ENCODE data around the gene IFITM2. TPM values are rescaled to one million over a fixed set of nuclear protein-coding genes. Genes with fewer than 3 reads are reported as not detected.
"Not testable (repeated sequence)": the region's sequence is repeated elsewhere in the genome, so short reads cannot be mapped to it uniquely, and the experiment has no call there.

The IFITM2 gene
- 486 TPM for polyA plus RNA-seq (2012; ENCODE audit: low read depth, missing spikeins)

DNA sequence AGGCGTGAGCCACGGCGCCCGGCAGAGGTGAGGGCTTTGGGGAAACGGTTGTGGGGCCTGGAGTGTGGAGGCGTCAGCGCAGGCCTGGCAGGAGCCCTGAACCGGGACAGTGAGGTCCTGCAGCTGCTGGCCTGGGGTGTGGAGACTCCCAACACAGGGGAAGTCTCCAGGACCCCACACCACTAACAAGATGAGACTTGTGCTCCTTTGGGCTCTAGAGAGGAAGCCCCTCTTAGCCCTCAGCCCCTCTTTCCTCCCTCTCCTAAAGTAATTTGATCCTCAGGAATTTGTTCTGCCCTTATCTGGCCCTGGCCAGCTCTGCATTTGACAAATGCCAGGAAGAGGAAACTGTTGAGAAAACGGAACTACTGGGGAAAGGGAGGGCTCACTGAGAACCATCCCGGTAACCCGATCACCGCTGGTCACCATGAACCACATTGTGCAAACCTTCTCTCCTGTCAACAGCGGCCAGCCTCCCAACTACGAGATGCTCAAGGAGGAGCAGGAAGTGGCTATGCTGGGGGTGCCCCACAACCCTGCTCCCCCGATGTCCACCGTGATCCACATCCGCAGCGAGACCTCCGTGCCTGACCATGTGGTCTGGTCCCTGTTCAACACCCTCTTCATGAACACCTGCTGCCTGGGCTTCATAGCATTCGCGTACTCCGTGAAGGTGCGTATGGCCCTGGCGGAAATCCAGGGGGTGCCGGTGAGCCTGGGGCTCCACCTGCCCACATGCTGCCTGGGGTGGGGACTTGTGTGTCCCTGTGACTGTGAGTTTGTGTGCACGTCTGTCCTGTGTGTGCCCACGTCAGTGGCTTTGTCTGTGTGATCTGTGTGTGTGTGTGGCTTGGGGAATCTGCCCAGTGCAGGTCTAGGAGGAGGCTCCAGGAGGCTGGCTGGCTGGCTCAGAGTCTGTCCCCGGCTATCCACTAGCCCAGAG, at the start of gene IFITM2:
IFITM2 (plus strand) TSS at position 51 of the 943 bp plus-strand sequence; CDS start at position 428, 377 bp downstream.
- TF ChIP-seq POLR2A (IDR thresholded peaks at IDR 0.05; ENCODE audit: low read depth, low read length): peak; percentile 38; the same call in 1 of the 2 replicates
- DNase-seq (ENCODE audit: insufficient read length, low spot score): not testable (repeated sequence)
- peak; percentile 94 for FAIRE-seq

DNA sequence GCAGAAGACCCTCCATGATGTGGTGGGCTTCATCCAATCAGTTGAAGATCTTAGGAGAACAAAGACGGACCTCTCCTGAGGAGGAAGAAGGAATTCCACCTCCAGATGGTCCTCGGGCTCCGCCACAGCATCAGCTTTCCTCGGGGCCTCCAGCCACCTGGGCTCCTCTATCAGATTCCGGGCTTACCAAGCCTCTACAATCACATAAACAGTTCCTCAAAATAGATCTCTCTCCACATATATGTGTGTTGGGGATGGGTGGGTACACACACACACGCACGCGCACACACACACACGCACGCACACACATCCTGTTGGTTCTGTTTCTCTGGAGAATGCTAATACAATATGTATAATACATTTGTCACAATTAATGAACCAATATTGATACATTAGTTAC, 48.2 kb upstream of the IFITM2 start:
- TF ChIP-seq TAF1 (IDR thresholded peaks at IDR 0.05; ENCODE audit: low read depth, low read length) (no peak), POU2F2 (IDR thresholded peaks at IDR 0.05; ENCODE audit: low read depth, low read length) (no peak), PAX5 (IDR thresholded peaks at IDR 0.05; ENCODE audit: insufficient read depth, low read length, severe bottlenecking) (no peak)
- FAIRE-seq (no peak), DNase-seq (ENCODE audit: insufficient read length, low spot score) (no peak)

GRCh38 chr11:261624-262023, 46.0 kb upstream of the IFITM2 start:
- DNase-seq (ENCODE audit: insufficient read length, low spot score): no peak
- FAIRE-seq: peak; percentile 74
- peak; percentile 70; the same call in 1 of the 2 replicates for TF ChIP-seq POU2F2 (IDR thresholded peaks at IDR 0.05; ENCODE audit: low read depth, low read length)
- no peak for TF ChIP-seq POLR2AphosphoS5 (IDR thresholded peaks at IDR 0.05; ENCODE audit: low read depth, low read length)
- TF ChIP-seq SPI1 (IDR thresholded peaks at IDR 0.05; ENCODE audit: low read depth, low read length): no peak
- TF ChIP-seq POLR2A (IDR thresholded peaks at IDR 0.05; ENCODE audit: low read depth, low read length): no peak

DNA sequence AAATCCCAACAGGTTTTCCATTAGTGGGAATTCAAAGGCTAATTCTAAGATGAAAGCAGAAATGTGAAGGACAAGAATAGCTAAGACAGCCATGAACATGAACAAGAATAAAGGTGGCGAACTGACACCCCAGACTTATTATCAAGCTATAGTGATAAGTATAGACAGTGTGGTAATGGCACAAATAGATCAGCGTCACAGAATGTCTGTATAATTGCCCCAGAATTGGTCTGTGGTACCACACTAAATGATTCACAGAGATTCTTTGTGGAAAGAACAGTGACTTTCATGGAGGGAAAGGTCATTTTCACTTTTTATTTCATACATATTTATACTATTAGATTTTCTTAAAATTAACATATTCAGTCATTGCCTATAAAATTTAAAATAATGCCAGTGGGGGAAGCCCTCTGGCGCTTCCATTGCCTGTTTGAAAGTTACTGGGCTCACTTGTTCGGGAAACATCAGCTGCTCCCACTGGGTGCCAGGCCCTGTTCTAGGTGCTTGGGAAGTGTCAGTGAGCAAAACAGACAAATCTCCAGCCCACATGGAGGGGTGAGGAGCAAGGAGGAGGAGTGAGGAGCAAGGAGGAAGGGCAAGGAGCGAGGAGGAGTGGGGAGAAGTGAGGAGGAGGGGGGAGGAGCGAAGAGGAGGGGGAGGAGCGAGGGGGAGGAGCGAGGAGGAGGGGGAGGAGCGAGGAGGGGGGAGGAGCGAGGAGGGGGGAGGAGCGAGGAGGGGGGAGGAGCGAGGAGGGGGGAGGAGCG, 40.8 kb upstream of the IFITM2 start:
- peak; percentile 68 for FAIRE-seq
- no peak for DNase-seq (ENCODE audit: insufficient read length, low spot score)
- TF ChIP-seq POLR2A (IDR thresholded peaks at IDR 0.05; ENCODE audit: low read depth, low read length) (no peak), SPI1 (IDR thresholded peaks at IDR 0.05; ENCODE audit: low read depth, low read length) (no peak), PAX5 (IDR thresholded peaks at IDR 0.05; ENCODE audit: insufficient read depth, low read length, severe bottlenecking) (no peak), POLR2AphosphoS5 (IDR thresholded peaks at IDR 0.05; ENCODE audit: low read depth, low read length) (no peak), TAF1 (IDR thresholded peaks at IDR 0.05; ENCODE audit: low read depth, low read length) (no peak)

DNA sequence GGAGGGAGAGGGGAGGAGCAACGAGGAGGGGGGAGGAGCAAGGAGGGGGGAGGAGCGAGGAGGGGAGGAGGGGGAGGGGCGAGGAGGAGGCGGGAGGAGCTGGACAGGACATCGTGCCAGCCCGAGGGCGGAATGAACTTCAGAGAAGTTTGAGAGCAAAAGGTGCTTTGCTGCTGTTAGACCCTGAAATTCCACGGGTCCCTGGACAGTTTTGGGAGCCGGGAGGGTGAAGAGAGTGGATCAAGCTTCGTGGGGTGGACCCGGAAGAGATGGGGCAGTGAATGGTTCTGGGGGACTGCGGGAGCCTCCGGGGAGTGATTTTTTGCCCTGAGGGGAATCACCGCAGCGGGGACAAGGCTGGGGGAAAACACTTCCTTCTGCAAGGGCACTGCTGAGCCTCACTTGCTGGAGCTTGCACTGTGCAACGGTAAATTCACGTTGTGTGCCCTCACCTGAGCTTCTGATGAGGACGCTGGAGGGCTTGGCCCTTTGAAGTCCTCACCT, 40.1 kb upstream of the IFITM2 start:
- TF ChIP-seq POLR2A (IDR thresholded peaks at IDR 0.05; ENCODE audit: low read depth, low read length): peak; percentile 81
- TF ChIP-seq PAX5 (IDR thresholded peaks at IDR 0.05; ENCODE audit: insufficient read depth, low read length, severe bottlenecking): no peak
- TF ChIP-seq POU2F2 (IDR thresholded peaks at IDR 0.05; ENCODE audit: low read depth, low read length): 0 out of 2 replicates have a peak, but pooled peaks have one; percentile 6
- peak; percentile 68; the same call in 1 of the 2 replicates for TF ChIP-seq POLR2AphosphoS5 (IDR thresholded peaks at IDR 0.05; ENCODE audit: low read depth, low read length)
- no peak for TF ChIP-seq SPI1 (IDR thresholded peaks at IDR 0.05; ENCODE audit: low read depth, low read length)
- TF ChIP-seq TAF1 (IDR thresholded peaks at IDR 0.05; ENCODE audit: low read depth, low read length): 0 out of 2 replicates have a peak, but pooled peaks have one; percentile 39
- DNase-seq (ENCODE audit: insufficient read length, low spot score) (no peak), FAIRE-seq (no peak)

DNA sequence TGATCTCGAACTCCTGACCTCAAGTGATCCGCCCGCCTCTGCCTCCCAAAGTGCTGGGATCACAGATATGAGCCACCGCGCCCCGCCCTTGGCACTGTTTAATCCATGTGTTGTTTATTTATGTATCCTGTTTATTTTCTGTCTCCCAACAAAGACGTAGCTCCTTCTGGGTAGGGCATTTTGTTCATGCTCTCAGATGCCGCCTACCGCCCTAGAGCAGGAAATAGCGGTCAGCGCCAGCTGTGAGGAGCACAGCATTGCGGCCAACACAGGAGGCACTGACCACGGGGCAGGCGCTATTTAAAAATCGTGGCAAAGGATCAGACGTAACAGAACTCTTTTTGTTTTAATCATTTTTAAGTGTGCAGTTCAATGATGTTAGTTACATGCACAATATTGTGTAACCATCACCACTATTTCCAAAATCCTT, 38.9 kb upstream of the IFITM2 start:
- TF ChIP-seq POLR2AphosphoS5 (IDR thresholded peaks at IDR 0.05; ENCODE audit: low read depth, low read length): 0 out of 2 replicates have a peak, but pooled peaks have one; percentile 13
- not testable (repeated sequence) for DNase-seq (ENCODE audit: insufficient read length, low spot score); FAIRE-seq

GRCh38 chr11:269146-269890, 38.3 kb upstream of the IFITM2 start:
- TF ChIP-seq PAX5 (IDR thresholded peaks at IDR 0.05; ENCODE audit: insufficient read depth, low read length, severe bottlenecking) (no peak), POLR2A (IDR thresholded peaks at IDR 0.05; ENCODE audit: low read depth, low read length) (no peak; the same call in 1 of the 2 replicates), POU2F2 (IDR thresholded peaks at IDR 0.05; ENCODE audit: low read depth, low read length) (peak; percentile 55; the same call in 1 of the 2 replicates), POLR2AphosphoS5 (IDR thresholded peaks at IDR 0.05; ENCODE audit: low read depth, low read length) (0 out of 2 replicates have a peak, but pooled peaks have one; percentile 46), SPI1 (IDR thresholded peaks at IDR 0.05; ENCODE audit: low read depth, low read length) (peak; percentile 100), TAF1 (IDR thresholded peaks at IDR 0.05; ENCODE audit: low read depth, low read length) (peak; percentile 43; the same call in 1 of the 2 replicates)

GRCh38 chr11:270451-271318, 36.9 kb upstream of the IFITM2 start:
- no peak for DNase-seq (ENCODE audit: insufficient read length, low spot score)
- TF ChIP-seq POLR2A (IDR thresholded peaks at IDR 0.05; ENCODE audit: low read depth, low read length) (no peak), SPI1 (IDR thresholded peaks at IDR 0.05; ENCODE audit: low read depth, low read length) (no peak), TAF1 (IDR thresholded peaks at IDR 0.05; ENCODE audit: low read depth, low read length) (no peak), POU2F2 (IDR thresholded peaks at IDR 0.05; ENCODE audit: low read depth, low read length) (no peak), POLR2AphosphoS5 (IDR thresholded peaks at IDR 0.05; ENCODE audit: low read depth, low read length) (no peak), PAX5 (IDR thresholded peaks at IDR 0.05; ENCODE audit: insufficient read depth, low read length, severe bottlenecking) (no peak)
- FAIRE-seq: peak; percentile 57

More at GRCh38 chr11:269146-269890, 38.3 kb upstream of the IFITM2 start:
- no peak for DNase-seq (ENCODE audit: insufficient read length, low spot score)
- FAIRE-seq: peak; percentile 97

Measured in GM12891 (cell line).